Measurements from ENCODE around the gene CHTF18.

The CHTF18 gene

DNA sequence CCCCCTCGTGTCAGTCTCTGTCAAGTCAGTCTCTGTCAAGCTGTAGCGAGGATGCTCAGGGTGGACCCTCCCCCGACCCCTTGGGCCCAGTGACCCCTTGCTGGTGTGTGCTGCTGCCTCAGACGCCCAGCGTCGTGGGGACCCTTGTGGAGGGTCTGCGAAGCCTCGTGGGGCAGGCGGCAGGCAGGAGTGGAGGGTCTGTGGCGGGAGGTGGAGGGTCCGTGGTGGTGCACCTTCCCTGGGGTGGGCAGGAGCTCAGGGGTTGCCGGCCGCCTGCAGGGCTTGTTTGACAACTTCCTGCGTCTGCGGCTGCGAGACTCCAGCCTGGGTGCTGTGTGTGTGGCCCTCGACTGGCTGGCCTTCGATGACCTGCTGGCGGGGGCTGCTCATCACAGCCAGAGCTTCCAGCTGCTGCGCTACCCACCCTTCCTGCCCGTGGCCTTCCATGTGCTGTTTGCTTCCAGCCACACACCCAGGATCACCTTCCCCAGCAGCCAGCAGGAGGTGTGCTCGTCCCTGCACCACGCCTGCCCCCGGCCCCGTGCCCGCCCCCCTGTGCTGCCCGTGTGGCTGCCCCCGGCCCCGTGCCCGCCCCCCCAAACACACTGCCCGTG lies 6.5 kb downstream of the CHTF18 start:
- DNase-seq, result no peak

DNA sequence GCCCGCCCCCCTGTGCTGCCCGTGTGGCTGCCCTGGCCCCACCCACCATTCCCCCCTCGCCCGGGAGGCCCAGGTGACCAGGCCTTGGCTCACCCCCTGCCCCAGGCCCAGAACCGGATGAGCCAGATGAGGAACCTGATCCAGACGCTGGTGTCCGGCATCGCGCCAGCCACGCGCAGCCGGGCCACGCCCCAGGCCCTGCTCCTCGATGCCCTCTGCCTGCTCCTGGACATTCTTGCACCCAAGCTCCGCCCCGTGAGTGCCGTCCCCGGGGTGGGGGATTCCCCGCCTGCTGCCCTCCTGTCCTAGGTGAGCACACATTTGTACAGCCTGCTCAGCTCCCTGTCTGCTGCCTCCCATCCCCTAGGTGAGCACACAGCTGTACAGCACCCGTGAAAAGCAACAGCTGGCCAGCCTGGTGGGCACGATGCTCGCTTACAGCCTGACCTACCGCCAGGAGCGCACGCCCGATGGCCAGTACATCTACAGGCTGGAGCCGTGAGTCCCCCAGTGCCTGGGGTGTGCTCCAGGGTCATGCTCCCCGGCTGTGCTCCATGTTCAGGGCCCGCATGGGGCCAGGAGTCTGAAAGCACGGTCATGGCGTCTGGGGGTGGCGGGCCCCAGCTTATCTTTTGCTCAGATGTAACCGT lies 7.3 kb downstream of the CHTF18 start:
- no peak for DNase-seq

DNA sequence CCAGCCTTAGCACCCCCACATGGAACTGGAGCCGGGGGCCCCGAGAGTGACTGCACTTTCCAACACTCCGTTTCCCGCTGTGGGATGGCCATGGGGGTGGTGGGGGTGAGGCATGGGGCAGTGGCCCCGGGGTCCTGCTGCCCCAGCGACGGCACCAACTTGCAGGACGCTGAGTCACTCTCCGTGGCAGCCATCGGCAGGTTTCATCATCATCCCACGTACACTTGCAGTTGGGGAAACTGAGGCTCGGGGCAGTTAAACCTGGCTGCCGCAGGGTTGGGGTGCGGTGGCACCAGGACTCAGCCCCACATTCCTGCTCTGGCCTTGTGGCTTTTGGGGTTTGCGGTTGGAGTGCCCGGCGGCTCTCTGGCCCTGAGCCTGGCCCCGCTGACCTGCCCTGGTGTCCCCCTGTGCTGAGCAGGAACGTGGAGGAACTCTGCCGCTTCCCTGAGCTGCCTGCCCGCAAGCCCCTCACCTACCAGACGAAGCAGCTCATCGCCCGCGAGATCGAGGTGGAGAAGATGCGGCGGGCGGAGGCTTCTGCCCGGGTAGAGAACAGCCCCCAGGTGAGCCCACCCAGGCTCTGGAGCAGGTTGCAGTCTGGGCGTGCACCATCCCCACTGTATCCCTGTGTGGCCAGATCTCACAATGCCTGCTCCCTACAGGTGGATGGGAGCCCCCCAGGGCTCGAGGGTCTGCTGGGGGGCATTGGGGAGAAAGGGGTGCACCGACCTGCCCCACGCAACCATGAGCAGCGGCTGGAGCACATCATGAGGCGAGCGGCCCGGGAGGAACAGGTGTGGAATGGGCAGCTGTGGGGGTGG lies 8.1 kb downstream of the CHTF18 start:
- no peak for DNase-seq

GRCh38 chr16:797120-797420 lies 8.7 kb downstream of the CHTF18 start:
- DNase-seq, result no peak

- no peak for DNase-seq
These were observed 9.3 kb downstream of the CHTF18 start for GRCh38 chr16:797686-798085.

DNA sequence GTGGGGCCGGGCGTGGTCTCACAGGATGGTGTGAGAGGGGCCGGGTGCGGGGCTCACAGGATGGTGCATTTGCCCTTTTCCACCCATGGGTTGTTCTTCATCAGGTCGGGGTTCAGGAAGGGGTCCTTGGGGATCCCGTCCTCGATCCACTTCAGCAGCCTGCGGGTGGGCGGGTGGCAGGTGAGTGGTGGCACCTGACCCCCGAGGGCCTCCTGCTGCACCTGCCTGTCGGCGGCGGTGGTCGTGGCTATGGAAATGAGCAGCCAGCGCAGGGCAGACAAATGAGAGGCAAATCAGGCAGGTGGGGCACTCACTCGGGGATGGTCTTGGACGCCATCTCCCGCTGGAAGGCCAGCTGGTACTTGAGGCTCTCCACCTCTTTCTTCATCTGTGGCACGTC lies 10.2 kb downstream of the CHTF18 start:
- DNase-seq, result no peak

DNA sequence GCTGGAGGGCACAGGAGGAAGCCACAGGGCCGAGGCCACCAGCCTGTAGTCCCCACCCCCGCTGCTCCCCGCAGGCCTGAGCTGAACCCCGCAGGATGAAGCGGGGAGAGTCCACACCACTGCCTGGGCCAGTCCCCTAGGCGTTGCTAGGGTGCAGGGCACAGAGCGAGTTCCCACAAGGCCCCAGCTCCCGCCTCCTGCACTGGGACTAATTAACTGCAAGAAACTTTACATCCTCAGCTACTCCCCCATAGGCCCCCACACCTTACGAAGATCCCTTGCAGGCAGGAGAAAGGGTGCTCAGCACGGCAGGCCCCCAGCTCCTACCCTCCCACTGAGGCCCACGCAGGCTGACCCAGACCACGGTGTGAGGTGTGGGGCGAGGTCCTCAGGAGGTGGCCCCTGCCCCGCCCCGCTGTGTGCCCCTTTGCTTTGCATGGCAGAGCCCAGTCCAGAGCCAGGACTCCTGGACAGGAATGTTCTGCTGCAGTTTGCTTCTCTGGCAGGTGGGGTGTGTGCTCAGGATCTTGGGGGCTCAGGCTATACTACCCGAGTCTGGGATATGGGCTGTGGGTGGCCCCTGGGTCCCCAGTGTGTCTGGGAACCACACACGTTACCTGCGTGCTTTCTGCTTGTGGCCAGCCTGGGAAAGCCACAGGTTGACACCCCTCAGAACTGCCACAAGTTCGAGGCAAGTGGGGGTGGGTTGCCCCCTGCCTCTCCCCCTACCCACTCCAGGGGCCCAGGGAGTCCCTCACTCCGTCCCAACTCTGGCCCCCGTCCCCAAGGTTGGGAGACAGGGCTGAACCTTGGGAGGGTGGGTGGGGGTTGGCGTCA lies 10.9 kb downstream of the CHTF18 start:
- DNase-seq, result no peak

- no peak for DNase-seq
These were observed 11.8 kb downstream of the CHTF18 start, which contains the start of gene GNG13 for GRCh38 chr16:799948-800833. GNG13 (minus strand) TSS chr16:800734; CDS start chr16:799077, 1,657 bp downstream.

- no peak for DNase-seq
These were observed 12.6 kb downstream of the CHTF18 start for GRCh38 chr16:800834-801511.

- DNase-seq, result no peak
These were observed 13.4 kb downstream of the CHTF18 start for GRCh38 chr16:801584-802363.

DNA sequence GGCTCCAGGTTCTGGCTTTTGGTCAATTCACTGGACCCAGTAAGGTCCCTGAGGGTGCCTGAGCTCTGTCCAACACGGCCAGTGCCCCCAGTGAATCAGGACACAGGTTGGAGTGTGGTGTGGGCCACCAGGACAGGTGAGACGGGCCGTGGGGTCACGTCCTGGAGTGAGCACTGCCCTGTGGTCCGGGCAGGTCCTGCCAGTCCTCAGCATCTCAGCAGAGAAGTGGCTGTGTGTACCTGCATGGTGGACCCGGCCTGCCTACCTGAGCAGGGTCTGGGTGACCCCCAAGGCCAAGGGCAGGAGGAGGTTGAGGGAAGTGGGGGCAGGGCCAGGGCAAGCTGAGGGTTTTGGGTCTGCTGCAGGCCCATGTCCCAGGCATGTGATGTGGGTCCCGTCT lies 14.0 kb downstream of the CHTF18 start:
- DNase-seq, result no peak

DNA sequence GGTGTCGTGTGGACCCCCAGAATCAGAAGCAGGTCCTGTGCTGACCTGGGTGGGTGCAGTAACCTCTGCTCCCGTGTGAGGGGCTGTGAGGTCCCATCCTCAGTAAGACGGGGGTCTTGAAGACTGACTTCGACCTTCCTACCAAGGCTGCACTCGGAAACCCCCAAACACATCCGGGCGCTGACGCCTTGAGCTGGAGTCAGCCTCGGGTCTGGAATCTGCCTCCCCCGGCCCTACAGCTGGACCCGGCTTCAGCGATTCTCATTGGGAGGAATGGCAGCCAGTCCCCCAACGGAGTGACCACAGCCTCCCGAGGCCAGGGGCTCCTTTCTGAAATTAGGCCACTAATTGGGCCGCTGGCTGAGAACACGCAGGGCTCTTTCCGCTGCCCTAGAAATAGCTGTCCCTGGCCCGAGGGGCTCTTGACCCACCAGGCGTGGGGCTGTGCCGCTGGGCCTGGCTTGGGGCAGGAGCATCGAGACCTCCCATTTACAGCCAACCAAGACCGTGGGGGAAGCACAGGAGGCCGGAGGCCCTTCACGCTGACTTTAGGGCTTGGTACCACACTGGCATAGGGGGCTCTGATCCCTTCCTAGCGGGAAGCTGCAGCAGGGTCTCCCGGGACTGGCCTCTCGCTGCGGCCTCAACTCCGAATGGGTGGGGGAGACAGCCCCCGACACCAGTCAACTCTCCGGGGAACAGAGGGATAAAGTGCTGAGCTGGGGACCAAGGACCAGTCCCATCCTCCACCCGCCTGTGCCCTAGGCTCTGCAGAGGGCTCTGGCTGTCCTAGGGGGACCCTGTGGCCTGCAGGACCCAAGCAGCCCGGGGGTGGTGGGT lies 14.7 kb downstream of the CHTF18 start:
- DNase-seq, result no peak

DNA sequence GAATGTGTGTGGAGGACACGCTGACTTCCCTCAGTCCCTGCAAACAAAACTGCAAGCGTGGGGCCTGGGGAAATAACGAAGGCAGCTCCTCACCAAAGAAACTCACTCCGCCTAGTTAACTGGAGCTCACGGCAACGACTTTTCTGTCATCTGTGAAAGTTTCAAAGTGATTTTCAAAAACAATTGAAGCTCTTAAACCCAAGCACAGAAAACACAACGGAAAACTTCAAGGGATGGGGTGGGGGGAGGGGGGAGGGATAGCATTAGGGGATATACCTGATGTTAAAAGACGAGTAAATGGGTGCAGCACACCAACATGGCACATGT lies 15.3 kb downstream of the CHTF18 start:
- DNase-seq, result no peak

- no peak for DNase-seq
These were observed 16.0 kb downstream of the CHTF18 start for GRCh38 chr16:804193-805048.

GRCh38 chr16:805474-805873 lies 17.1 kb downstream of the CHTF18 start:
- DNase-seq, result no peak

DNA sequence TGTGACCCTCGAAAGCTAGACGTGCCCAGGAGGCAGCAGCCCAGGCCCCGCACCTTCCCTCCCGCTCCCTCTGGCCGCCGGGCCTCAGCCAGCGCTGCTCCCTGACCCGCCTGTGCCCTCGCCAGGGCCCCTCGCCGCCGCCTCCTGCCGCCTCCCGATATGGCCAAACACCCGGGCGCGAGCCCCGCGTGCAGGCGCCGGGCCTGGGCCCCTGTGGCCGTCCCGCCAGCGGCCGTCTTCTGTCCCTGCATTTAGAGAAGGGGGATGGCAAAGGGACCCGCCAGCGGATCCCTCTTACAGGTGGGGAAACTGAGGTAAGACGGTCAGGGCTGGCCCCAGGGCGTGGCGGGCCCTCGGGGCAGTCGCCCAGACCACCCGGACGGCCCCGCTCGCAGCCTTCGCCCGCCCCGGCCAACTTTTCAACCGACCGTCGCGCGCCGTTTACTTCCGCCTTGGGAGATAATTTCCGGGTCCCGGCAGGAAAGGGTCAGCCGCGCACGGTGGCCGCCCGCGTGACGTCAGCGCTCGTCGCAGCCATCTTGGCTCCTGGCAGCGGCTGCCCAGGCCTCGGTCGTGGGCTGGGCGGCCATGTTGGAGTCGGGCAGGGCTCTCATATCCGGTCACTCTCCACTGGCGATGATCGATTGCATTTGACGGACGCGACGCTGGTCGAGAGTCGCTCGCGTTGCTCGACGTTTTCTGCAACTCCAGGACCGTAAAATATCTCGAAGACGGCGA lies 19.1 kb downstream of the CHTF18 start:
- peak; percentile 96 for DNase-seq

DNA sequence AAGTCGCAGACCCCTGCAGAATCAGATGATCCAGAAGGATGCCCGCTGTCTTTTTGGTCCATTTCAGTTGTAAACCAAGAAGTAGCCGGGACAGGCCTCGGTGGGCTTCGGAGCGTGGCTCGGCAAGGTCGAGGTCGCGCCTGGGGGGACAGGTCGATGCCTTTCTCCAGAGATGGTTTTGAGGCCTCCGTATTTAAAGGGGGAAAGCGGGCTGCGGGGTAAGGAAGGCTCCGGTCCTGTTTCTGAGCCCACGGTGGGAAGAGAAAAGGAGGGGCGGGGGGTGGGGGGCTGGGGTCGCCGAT lies 19.6 kb downstream of the CHTF18 start:
- no peak for DNase-seq

DNA sequence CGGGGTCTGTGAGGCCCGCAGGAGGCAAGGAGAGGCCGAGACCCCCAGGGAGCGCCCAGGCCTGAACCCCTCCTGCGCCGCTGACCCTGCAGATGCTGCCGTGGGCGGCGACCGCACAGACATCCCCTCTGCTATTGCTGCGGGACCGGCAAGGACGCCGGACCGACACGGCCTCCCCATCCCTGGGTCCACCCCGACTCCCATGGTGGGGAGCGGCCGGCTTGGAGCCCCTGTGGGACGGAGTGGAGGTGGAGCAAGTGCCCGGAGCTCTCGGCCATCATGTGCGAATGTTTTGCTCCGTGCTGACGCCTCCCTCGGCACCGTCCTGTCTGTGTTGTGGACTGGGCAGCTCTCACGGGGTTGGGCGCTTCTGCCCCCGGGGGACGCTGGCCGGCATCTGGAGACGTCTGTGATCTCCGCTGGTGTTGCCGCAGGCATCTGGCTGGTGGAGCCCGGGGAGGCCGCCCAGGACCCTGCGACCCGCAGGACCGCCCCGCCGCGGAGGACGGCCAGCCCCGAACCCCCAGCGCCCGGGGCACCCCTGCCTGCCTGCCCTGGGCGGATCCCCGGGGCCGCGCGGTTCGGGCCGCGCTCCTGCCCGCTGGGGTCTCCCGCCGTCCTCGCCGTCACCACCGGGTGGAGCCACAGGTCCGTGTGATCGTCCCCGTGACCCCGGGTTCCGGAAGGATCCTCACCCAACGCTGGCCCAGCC lies 24.9 kb downstream of the CHTF18 start:
- peak; percentile 60 for DNase-seq
